Measurements from ENCODE around the gene LTB4R2. TPM values are rescaled to one million over a fixed set of nuclear protein-coding genes. Genes with fewer than 3 reads are reported as not detected.
"Not testable (repeated sequence)": the region's sequence is repeated elsewhere in the genome, so short reads cannot be mapped to it uniquely, and the experiment has no call there.

LTB4R2 gene
- total RNA-seq, 1 donor from 2014 or later: 3.2 TPM

DNA sequence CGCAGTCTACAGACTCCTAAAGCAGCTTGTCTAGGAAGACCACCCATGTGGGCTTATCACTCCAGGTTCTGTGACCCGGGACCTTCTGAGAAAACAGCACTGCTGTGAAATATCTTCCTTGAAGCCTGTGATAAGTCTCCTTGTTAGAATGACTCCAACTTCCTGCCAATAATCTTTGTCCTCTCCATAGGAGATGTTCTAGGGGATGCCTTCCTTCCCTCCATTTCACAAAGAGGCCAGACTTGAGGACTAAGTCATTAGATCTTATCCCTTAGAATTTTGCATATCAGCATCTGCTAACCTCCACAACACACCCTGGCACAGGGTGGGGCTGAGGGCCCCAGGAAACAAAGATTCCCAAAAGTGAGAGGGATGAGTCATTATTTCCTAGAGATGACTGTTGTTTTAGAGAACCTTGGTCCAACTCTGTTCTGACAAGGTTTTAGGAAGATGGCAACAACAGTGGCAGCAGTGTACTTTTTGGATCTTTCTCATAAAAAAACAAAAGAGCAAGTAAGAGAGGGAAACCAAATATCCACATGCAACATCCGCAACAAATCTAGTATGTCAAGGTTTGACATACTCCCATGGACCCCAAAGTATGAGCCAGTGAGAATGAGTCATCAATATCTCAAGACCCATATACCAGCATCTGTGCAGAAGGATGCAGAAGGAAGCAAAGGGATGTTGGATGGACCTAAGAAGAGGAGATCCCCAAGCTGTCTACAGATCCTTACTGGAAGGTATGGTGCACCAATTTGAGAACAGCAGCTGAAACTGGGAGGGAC lies 7.4 kb downstream of the LTB4R2 start:
- peak; percentile 24 for DNase-seq (ENCODE audit: low read depth)

DNA sequence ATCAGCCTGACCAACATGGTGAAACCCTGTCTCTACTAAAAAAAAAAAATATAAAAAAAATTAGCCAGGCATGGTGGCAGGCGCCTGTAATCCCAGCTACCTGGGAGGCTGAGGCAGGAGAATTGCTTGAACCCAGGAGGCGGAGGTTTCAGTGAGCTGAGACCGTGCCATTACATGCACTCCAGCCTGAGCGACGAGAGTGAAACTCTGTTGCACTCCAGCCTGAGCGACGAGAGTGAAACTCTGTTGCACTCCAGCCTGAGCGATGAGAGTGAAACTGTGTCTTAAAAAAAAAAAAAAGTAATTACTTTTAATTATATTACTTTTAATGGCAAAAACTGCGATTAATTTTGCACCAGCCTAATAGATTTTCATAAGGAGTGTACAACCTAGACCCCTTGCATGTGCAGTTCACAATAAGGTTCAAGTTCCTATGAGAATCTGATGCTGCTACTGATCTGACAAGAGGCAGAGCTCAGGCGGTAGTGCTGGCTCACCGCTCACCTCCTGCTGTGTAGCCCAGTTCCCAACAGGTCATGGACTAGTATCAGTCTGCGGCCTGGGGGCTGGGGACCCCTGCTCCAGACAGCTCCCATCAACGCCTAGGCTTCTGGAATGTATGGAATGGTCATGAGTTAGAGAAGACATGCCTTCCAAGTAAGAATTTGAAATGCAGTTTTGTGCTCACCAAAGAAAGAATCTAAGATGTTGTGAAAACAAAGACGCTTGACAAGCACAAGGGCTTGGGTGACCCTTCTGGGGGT lies 11.5 kb downstream of the LTB4R2 start:
- DNase-seq (ENCODE audit: low read depth): no peak

DNA sequence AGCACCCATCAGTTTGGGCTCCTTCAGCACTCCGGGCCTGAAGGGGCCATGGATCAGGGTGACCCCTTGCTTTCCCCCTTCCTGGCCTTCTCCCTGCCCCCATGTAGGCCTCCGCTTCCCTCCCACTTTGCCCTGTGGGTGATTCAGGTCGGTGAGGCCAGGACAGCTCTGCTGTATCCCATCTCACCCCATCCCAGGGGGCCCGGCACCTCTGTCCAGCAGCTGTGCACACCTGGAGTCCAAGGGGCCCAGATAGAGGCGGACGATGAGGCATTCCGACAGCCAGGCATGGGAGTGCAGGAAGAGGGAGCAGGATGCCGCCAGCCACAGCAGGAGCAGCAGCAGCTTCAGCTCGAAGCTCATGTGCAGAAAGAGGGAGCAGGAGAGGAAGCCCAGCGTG lies 12.7 kb downstream of the LTB4R2 start:
- no peak for DNase-seq (ENCODE audit: low read depth)

DNA sequence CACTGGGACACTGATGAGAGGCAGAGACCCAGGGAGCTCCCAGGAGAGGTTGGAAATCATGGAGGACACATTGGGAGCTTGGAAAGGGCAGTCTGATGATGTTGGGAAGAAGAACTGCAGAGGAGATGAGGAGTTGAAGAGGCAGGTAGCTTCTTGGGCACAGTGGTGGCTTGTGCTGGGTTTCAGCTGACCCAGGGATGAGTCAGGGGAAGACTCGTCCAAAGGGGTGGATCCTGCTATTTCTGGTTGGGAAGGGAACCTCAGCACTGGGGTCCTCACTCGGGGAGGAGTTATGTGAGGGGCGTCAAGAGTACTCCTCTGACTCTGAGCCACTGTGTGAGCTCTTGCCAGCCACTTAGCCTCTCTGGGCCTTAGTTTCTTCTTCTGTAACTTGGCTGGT lies 13.4 kb downstream of the LTB4R2 start:
- DNase-seq (ENCODE audit: low read depth): no peak

DNA sequence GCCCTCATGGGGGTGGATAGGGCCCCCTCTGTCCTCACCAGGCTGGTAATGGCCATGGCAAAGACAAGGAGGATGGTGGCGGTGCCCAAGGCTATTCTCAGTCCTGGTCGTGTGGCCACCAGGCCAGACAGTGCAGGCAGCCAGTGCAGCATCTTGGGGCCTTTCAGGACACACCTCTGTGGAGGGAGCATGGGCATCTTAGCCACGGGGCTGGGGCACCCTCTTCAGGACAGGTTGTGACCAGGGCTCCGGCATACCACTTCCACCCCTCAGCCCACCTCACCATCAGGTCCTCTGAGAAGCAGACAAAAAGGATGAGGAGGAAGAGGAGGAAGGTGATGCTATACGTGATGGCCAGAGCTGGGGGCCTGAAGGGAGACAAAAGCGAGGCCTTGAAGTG lies 14.1 kb downstream of the LTB4R2 start:
- no peak for DNase-seq (ENCODE audit: low read depth)

DNA sequence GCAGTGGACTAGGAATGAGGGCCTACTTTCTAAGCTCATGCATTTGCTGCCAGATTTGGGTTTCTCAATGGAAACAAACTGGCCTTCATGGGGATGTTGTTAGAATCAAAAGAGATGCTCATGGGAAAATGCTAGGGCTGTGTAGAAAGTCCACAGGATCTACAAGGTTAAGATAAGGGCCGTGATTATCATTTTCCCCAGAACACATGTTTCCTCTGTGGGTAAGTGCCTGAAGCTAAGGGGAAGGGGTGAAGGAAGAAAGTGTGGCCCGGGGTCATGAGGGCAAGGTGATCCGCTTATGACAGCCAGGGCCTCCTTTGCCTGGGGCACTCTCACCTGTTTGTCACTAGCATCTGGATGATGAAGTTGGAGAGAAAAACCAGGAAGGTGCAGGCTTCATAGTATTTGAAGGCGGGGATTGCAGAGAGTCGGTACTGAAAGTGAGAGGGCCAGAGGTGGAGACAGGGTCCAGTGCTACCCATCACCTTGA lies 15.1 kb downstream of the LTB4R2 start:
- DNase-seq (ENCODE audit: low read depth): no peak

DNA sequence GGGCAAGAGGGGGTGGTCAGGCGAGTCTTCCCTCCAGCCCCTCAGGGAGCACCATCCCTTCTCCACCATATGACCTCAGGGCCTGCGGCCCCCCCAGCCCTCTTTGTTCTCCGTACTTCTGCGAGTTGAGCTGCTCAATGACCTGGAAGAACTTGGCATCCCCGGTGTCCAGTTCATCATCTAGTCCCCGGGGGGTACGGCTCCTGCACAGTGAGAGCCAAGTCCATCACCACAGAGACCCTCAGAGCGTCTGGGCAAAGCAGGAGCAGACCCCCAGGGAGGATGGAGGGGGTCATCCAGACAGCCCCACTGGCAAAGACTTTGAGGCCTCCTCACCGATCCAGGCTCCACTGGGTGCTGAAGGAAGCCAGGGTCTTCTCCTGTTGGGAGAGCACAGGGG lies 16.0 kb downstream of the LTB4R2 start:
- no peak for DNase-seq (ENCODE audit: low read depth)

DNA sequence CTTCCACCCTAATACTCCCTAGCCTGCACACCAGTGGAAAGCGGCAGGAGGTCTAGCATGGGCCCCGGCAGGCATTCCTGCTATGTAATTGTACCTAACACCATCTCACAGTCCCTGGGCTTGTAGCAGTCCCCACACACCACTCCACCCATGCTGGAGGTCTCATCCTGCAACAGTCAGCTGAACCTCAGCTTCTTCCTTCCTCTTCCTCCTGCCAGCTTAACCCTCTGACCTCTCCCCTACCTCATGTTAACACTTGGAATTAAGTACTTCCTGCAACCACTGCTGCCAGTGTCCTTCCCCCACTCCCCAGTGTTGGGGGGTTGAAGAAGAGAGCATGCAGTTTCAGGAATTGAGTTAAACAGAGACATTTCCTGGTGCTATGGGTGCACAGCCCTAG lies 17.4 kb downstream of the LTB4R2 start:
- no peak for DNase-seq (ENCODE audit: low read depth)

DNA sequence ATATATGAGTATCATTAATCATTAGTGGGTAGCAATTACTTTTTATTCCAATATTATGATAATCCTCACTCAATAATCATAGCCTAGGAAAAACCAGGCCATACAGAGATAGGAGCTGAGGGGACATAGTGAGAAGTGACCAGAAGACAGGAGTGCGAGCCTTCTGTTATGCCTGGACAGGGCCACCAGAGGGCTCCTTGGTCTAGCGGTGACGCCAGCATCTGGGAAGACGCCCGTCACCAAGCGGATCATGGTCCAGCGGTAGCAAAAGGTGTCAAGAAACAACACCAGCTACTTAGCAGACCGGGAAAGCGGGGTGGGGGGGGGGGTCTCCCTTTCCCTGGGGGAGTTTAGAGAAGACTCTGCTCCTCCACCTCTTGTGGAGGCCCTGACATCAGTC lies 18.0 kb downstream of the LTB4R2 start:
- not testable (repeated sequence) for DNase-seq (ENCODE audit: low read depth)

DNA sequence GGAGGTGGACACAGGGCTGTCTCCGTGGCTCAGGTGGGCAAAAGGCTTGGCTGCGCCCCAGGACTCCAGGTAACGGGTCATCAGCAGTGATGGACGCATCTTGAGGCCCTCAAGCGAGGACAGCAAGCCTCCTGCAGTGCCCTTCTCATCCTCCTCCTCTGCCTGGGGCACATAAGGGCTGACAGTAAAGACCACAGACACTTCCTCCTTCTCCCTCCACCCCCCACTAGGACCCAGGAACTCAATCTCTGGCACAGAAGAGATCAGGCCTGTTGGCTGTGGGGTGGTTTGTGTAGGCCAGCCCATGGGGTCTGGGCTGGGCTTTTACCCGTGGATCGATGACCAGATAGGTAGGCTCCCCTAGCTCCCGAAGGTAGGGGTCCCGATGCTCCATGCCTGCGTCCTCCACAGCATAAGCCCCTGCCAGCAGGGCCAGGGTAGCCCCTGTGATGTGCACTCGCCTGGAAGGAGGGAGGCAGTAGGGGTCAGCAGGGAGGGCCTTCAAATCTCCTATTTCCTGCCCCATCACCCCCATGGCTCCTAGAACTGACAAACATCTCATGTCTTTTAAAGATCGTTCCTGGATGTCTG lies 19.2 kb downstream of the LTB4R2 start:
- DNase-seq (ENCODE audit: low read depth): no peak

DNA sequence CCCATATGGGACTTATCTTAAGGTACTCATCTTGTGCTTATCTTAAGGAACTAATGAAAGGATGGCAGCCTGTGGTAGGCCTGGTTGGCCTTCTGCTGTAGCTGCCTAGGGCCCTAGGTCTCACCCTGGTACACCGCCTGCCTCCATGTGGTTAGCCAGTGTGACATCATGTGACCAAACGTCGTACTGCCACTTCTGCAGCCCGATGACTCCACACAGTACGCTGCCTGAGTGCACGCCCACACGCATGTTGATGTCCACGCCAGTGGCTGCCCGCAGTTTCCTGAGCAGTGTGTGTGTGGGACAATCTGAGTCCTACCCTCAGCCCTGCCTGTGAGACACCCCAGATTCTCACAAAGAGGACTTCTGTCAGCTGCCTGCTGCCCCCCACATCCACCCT lies 19.8 kb downstream of the LTB4R2 start:
- no peak for DNase-seq (ENCODE audit: low read depth)

DNA sequence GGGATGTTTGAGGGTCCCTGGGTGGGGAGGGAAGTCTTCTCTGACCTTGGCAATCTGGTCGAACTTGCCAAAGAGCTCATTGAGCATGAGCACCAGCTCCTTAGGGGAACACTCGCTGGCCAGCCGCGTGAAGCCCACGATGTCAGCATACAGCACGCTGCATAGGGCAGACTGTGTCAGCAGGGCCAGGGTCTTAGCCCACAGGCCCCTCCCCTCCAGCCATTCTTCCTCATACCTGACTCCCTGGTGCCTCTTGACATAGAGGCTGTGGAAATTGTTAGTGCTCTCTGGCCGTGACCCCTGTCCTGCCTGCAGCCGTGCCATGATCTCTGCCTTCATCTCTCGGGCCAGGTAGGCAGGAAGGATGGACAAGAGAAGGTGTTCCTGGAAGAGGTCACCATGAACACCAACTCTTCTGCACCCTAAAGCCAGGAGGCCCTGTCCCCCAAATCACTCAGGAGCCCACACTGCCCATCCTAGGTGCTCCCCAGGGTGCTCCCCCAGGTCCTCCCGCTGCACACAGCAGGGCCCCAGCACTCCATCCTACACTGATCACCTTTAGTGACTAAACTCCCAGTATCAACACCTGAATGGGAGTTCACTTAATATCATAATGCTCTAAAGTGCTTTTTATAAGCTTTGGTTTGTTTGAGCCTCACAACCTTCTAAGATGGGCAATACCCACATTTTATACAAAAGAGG lies 21.2 kb downstream of the LTB4R2 start:
- DNase-seq (ENCODE audit: low read depth): no peak

DNA sequence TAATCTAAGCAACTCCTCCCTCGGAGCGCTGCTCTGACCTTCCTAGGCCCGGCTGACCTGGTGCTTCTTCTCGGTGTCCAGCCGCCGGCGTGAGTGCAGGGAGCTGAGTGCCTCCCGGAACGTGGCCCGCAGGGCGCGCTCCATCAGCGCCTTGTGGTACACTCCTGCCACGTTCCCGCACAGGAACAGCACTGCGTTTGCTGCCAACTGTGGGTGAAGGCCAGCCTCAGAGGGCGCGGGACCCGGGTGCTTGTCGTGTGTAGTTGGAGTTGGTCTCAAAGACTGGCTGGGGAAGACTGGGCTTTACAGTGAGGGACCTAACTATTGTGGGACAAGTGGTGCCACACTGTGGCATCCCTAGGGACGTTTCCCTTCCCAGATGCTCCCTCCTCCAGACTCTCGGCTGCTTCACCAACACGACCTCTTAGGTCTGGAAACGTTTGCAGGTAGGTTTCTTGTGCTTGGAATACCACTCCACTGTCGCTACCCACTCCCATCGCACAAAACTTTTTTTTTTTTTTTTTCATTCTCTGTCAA lies 21.9 kb downstream of the LTB4R2 start:
- no peak for DNase-seq (ENCODE audit: low read depth)

DNA sequence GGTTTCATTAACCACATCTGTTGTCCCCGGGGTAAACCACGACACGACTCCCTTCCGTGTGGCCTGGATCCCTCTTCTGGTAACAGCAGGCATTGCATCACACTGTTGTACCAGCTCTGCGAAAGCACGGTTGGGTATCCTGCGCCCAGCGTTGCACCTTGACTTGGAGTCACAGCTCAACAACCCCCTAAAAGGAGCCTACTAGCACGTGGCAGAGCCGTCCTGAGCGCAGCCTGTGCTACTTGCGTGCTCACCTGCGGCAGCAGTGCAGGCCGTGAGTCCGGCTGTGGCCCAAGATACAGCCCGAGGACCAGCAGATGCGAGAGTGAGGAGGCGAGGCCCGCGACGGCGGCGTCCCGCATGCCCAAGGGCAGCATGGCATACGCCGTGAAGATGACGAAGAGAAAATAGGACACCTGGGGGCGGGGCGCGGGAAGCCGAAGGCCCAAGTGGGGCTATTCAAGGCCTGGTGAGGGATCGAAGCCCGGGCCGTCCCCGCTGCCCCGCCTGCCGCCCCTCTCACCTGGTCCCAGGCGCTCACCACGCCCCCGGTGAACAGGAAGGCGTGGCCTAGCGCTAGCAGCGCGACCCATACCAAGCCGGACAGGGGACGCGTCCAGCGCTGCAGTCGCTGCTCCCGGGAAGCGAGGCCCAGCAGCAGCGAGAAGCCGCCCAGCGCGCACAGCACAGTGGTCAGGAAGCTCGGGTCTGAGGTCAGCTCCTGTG lies 22.5 kb downstream of the LTB4R2 start:
- peak; percentile 69 for DNase-seq (ENCODE audit: low read depth)

DNA sequence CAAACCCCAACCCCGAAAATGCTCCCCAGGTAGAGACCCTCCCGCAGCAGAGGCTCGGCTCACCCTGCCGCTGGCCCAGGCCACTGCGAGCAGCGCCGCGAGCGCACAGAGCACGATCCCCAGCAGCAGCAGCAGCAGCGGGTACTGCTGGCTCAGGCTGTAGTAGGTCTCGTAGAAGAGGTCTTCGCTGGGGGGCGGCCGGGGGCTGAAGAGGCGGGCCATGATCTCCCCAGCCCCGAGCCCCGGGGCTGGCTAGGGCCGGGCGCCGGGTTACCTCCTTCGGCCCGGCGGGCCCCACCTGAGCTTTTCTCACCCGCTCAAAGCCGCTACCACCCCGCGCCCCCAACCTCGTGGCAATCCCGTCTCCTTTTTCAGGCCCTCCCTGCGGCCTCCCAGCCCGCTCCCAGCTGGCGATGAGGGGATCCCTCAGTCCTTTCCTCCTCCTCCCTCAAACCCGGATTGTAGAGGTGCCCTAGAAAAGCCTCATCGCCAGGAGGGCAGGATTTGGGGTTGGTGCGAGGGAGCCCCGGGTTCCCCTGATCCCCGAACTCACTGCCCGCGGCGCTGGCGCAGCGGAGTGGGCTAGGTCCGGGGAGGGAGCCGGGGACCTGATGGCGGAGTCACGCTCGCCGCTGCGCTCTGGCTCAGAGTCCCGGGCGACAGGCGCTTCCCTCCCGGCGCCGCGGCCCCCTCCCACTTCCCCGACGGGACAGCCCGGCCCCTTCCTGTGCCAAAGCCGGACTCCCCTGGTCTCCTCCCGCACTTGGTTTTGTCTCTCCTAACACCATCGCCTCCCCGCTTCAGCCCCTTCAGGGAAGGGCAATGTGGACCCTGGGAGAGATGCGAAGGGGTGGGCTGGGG lies 24.7 kb downstream of the LTB4R2 start, which contains the start of gene ADCY4:
ADCY4 (minus strand) TSS at position 641 of the 861 bp plus-strand sequence; CDS start at position 222, 419 bp downstream.
- no peak for DNase-seq (ENCODE audit: low read depth)

DNA sequence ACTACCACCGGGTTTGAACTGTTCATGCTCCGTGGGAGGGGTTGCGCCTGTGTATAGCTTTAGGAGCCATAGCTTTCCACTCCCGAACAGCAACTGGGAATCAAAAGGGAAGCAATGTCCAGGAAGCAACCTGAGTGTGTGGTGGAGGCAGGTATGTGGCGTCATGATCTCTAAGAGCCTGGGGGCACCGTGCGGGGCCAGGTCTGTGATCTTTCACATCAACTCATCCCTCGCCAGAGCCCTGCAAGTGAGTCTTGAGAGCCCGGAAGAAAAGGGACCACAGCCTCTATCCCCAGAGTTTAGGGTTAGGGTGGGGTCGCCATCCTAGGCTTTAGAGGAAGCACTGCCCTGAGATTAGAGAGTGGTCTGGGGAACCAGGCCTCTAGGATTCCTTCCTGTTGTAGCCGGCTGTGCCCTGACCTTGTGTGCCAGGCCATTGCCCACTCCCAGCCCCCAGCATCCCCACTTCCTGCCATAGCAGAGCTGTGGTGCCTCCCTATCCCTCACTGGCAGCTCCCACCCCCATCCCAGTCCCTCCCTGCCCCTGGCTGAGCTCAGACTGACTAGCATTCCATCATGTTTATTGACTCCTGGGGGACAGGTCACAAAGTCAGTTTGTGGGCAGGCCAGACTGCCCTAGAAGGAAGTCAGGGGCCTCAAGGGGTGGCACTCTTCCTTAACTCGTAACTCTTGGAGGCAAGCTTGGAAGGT lies 25.7 kb downstream of the LTB4R2 start:
- DNase-seq (ENCODE audit: low read depth): no peak

DNA sequence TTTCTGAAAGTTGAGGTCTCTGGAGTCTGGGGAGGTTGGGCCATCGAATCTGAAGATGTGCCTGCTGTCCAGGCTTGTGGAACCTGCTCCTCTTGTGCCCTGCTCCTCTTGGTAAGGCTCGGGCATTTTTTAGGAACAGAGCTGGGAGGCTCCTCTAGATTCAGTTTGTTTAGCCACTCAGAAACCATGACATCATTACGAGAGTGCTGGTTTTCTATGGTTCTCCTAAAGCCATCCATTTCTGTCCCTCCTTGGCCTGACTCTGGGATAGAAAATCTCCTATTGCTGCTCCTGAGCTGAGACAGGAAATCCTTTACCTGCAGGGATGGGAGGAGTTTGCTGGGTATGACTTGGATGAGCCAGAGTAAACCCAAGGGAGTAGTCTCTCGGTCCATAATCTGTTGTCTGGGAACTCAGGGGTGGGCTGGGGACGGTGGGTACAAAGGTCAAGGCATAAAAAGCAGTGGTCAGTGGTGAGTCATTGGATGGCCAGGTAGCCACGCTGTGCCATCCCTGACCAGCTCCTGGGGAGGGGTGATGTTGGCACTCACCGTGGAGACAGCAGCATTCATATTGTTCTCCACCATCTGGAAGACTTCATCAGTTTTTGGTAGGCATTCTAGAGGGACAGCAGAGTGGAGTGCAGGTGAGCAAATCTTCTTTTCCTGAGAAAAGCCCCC lies 27.3 kb downstream of the LTB4R2 start:
- DNase-seq (ENCODE audit: low read depth): no peak

DNA sequence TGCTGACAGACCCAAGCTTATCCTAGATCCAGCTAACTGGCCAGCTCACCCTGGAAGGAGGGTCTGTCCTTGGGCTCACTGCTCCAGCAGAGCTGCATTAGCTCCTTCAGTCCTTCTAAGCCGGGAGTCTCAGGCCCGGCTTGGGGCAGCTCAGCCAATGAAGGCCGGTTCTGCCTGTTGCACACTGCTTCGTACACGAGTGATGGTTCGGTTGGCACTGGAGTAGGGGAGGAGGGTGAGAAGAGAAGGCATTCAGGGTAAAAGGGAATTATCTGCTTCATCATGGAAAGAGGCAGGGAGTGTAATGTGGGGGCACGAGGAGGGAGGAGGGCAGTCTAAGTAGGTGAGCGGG lies 27.9 kb downstream of the LTB4R2 start:
- no peak for DNase-seq (ENCODE audit: low read depth)
